ENCODE results near the gene UNC93B1.
"Not testable (repeated sequence)": the region's sequence is repeated elsewhere in the genome, so short reads cannot be mapped to it uniquely, and the experiment has no call there.

The UNC93B1 gene

DNA sequence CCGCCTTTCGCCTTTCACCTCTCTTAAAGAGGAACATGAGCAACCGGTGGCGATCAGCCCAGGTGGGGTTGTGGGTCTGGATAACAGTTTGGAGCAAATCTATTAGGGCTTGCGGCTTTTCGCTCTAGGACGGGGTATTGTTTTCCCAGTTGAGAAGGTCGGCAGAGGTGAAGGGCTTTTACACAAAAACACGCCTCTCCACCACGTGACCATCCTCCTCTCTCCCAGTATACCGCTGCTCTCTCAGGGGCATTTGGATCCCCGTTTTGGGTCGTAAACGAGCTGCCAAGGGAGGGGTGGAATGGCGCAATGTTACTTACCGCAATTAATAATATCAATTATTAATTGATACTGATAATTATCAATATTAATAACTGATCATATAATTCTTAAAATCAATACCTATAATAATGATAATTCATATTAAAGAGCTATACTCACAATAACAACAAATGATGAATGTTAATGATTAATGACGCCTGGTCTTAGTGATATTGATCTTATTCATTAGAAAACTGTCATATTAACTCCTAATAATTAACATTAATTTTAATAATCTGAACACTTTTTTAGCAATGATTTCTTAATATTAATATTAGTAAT is 21.5 kb downstream of the UNC93B1 start:
- not testable (repeated sequence) for DNase-seq

DNA sequence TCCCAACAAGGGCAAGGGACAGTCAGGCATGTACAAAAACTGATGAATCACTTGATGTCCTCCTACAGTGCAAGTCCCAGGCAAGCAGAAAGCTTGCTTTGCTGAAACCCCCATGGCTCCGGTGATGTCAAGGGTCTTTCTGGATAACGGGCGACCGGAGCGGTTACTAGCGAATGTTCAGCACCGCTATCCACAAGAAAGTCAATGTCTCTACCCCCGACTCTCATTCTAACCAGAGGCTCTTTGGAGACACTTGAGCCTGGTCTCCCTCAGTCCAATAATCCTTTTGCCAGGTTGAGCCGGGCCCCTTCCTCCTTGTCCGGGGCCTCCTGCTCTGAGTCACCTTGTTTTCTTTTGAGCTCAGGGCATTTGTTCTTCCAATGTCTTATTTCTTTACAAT is 22.7 kb downstream of the UNC93B1 start:
- not testable (repeated sequence) for DNase-seq

GRCh38 chr11:67978766-67979418 is 25.0 kb downstream of the UNC93B1 start:
- DNase-seq = not testable (repeated sequence)

- not testable (repeated sequence) for DNase-seq
Observed at GRCh38 chr11:67974746-67975145, 29.2 kb downstream of the UNC93B1 start.

DNA sequence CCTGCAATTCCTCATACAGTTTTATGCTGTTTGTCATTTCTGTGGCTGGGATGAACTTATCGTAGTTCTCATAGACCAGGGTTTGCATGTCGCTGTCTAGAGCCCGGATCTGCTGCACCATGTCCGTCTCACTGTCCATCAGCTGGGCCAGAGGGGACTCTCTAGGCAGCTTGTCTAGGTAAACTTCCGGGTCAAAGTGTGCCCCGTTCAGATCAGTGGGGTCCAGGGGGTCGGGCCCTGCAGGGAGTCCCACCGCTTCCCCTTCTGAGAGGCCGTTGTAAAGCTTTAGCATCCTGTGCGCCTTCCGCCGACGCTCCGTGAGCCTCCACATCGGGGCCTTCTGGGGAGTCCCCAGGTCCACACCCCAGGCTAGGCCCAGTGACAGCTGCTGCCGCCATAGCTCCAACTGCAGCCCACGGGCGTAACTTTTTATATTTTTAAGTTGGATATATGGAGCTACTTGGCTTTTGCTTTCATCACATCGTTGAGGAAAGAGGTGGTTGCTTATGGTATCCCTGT is 38.0 kb downstream of the UNC93B1 start:
- not testable (repeated sequence) for DNase-seq

DNA sequence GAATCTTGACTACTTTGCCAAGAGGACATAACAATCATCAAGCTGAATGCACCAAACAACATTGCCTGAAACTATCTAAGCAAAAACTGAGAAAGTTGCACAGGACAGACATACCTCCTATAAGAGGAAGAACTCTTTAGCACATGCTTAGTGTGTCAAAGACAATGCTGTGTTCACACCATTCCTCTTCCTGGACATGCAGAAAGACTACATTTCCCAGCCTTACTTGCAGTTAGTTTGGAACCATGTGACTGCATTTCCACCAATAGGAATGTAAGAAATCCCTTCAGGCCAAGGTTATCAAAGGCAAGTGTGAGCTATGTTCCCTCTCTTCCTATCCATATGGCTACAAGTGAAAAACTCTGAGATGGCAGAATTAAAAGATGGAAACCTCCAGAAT is 39.2 kb downstream of the UNC93B1 start:
- not testable (repeated sequence) for DNase-seq

DNA sequence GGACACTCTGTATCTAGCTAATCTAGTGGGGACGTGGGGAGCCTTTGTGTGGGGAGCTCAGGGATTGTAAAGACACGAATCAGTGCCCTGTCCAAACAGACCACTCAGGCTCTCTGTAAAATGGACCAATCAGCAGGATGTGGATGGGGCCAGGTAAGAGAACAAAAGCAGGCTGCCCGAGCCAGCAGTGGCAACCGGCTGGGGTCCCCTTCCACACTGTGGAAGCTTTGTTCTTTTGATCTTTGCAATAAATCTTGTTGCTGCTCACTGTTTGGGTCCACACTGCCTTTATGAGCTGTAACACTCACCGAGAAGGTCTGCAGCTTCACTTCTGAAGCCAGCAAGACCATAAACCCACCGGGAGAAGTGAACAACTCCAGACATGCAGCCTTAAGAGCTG is 40.0 kb downstream of the UNC93B1 start:
- not testable (repeated sequence) for DNase-seq

DNA sequence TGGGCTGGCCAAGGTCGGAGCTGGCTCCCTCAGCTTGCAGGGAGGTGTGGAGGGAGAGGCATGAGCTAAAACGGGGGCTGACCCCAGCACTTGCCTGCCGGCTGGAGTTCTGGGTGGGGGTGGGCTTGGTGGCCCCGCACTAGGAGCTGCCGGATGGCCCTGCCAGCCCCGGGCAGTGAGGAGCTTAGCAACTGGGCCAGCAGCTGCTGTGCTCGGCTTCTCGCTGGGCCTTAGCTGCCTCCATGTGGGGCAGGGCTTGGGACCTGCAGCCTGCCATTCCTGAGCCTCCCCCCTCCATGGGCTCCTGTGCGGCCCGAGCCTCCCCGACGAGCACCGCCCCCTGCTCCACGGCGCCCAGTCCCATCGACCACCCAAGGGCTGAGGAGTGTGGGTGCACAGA is 40.7 kb downstream of the UNC93B1 start:
- DNase-seq = not testable (repeated sequence)

GRCh38 chr11:67956236-67956635 is 47.7 kb downstream of the UNC93B1 start:
- not testable (repeated sequence) for DNase-seq

DNA sequence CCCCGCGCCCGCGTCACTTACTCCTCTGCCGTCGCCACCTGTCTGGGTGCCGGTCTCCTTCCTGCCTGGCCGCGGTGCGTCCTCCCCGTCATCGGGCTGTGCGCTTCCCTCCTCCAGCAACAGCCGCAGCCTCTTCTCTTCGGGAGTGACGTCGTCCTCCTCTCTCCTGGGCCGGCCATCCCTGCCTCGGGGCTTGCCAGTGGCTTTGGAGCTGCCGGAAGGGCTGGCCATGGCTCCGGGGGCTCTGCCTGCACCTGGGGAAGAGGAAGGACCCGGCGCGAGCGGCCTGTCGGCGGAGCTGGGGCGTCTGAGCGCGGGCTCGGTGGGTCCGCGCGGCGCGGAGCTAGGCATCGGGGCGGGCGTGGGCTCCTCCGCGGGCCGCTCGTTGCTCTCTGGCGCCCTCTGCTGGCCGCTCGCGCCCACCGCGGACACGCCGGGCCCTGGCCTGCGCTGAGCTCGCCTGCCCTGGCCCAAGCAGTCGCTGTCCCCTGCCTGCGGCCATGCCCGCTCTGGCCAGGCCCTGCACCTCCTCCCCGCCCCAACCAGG is 48.4 kb downstream of the UNC93B1 start:
- peak; percentile 83 for DNase-seq

GRCh38 chr11:67954971-67955370 is 48.9 kb downstream of the UNC93B1 start:
- DNase-seq = peak; percentile 37

DNA sequence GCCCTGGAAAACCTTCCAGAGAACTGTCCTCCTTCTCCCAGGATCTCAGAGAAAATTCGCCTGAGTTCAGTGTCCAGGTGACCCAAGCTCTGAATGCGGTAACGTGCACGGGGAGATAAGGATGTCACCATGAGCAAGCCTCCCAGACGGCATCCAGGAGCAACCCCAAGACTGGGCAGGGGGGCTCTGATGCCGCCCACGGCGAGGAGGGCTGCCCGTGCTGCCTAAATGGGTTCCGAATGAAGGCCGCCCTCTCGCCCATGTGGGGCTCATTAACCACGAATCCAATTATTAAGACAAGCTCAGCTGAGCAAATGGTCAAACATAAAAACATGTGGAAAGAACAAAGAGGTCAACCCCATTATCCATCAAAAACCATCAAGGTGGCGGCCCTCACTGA is 49.6 kb downstream of the UNC93B1 start:
- not testable (repeated sequence) for DNase-seq

- DNase-seq = not testable (repeated sequence)
Observed at GRCh38 chr11:67950705-67951104, 53.2 kb downstream of the UNC93B1 start.

DNA sequence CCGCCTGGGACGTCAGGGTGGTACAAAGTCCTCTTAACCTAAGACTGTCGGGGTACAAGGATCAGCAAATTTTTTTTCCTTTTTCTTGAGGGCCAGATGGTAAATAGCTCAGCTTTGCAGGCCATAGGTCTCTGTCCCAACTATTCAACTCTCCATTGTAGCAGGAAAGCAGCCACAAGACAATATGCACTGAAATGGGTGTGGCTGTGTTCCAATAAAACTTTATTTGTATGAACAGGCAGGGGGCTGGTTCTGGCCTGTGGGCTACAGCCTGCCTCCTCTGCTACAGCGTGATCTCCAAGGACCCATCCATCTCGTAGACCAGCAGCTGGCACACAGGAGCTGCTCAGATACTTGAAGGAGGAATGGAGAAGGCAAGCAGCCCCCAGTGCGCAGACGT is 56.1 kb downstream of the UNC93B1 start:
- DNase-seq = not testable (repeated sequence)

GRCh38 chr11:67946403-67946802 is 57.5 kb downstream of the UNC93B1 start:
- not testable (repeated sequence) for DNase-seq

- DNase-seq = not testable (repeated sequence)
Observed at GRCh38 chr11:67943406-67943805, 60.5 kb downstream of the UNC93B1 start.

Data from CD4-positive, alpha-beta T cell treated with Interleukin-17A for 4 hours (primary cell).